Esophagus muscularis mucosa (tissue), 4 donors: ENCODE data around the gene NPIPB8. TPM values are rescaled to one million over a fixed set of nuclear protein-coding genes. Genes with fewer than 3 reads are reported as not detected.
"Not testable (repeated sequence)": the region's sequence is repeated elsewhere in the genome, so short reads cannot be mapped to it uniquely, and the experiment has no call there.

Source experiments
- DNase-seq: peaks from one replicate; pipeline ENCODE4 v3.0.0-alpha.2; 2017; ENCODE audit errors: extremely low spot score
- H3K27ac ChIP-seq, 4 donors: fragments of 200-600 bp; sonication (generic); replicated peaks in 1 of 4; 1 replicate in 3 of 4; 2 replicates in 1 of 4; pipeline ENCODE4 v1.5.1; 2016 to 2019; ENCODE audit warnings: mild to moderate bottlenecking in 1 of 4
- H3K27me3 ChIP-seq, 4 donors: fragments of 200-600 bp; sonication (generic); one replicate each; pipeline versions ENCODE4 v1.5.1 to v1.6.0; 2016 to 2019
- H3K36me3 ChIP-seq, 4 donors: fragments of 200-600 bp; sonication (generic); one replicate each; pipeline ENCODE4 v1.5.1; 2016 to 2019
- H3K4me1 ChIP-seq, 4 donors: fragments of 200-600 bp; sonication (generic); one replicate each; pipeline ENCODE4 v1.5.1; 2016 to 2019
- H3K4me3 ChIP-seq, 4 donors: fragments of 200-600 bp; sonication (generic); 1 replicate in 2 of 4; 2 replicates in 2 of 4; pipeline ENCODE4 v1.5.1; 2016 to 2019; ENCODE audit warnings: mild to moderate bottlenecking in 4 of 4, moderate library complexity in 1 of 4
- H3K9me3 ChIP-seq, 4 donors: fragments of 200-600 bp; sonication (generic); 1 replicate in 3 of 4; 2 replicates in 1 of 4; pipeline ENCODE4 v1.5.1; 2016 to 2019
- CTCF ChIP-seq, 3 experiments: fragments of 200-600 bp in 2 of 3; fragments of 450-650 bp in 1 of 3; sonication (generic) in 2 of 3; IDR thresholded peaks; one replicate each; pipeline ENCODE4 v1.5.1; 2017 to 2019; ENCODE audit warnings: antibody characterized with exemption in 3 of 3, mild to moderate bottlenecking in 2 of 3, moderate library complexity in 1 of 3
- EP300 ChIP-seq: sonication (generic); formaldehyde crosslinking; IDR thresholded peaks from one replicate; pipeline ENCODE4 v1.6.1; 2017; ENCODE audit warnings: antibody characterized with exemption
- POLR2A ChIP-seq: fragments of 450-650 bp; IDR thresholded peaks from one replicate; pipeline ENCODE4 v1.6.1; 2017; ENCODE audit warnings: antibody characterized with exemption, moderate library complexity, mild to moderate bottlenecking, low read depth
- POLR2AphosphoS5 ChIP-seq, 2 donors: sonication (generic); formaldehyde crosslinking; IDR thresholded peaks; one replicate each; pipeline ENCODE4 v1.6.1; 2017; ENCODE audit warnings: antibody characterized with exemption in 2 of 2
- WGBS: methylation state at CpG from one replicate; pipeline ENCODE4 v1.1.5; 2018; 5-methylcytosine and 5-hydroxymethylcytosine counted together
- intact Hi-C: fragments of 100-400 bp; cut with DNase I; formaldehyde crosslinking; loops from one replicate; pipeline ENCODE4 v1.15.1; 2023
- total RNA-seq, 4 donors: library from RNA; depleted of rRNA; stranded (reverse); fragments of >200 nt; gene quantifications; one replicate each; pipeline versions ENCODE4 v1.1.0 to v1.2.1, GENCODE V29; 2016

NPIPB8 gene
- total RNA-seq, 4 donors from 2014 or later, result not detected

- no peak for DNase-seq
- WGBS, result 80% methylated on average over 7 of the region's 7 CpGs
- intact Hi-C loops, result no loop called here
- Histone ChIP-seq H3K4me3 (no peak overlapping the region), H3K27me3 (peaks cover 0 to 9% (median 0%) of the 10 kb centered on the region in 4 donors), H3K9me3 (no peaks in the 10 kb centered on the region), H3K27ac (no peak overlapping the region), H3K36me3 (peaks cover 0 to 4% (median 0%) of the 10 kb centered on the region in 4 donors), H3K4me1 (peaks cover 3 to 14% (median 13%) of the 10 kb centered on the region in 4 donors)
- TF ChIP-seq POLR2AphosphoS5 (IDR thresholded peaks at IDR 0.05) (no peak), CTCF (IDR thresholded peaks at IDR 0.05) (no peak), EP300 (no peak), POLR2A (no peak)
Measured at GRCh38 chr16:28621481-28622155, 16.2 kb upstream of the NPIPB8 start.

- H3K9me3 ChIP-seq, H3K36me3 ChIP-seq, intact Hi-C loops, H3K27me3 ChIP-seq, DNase-seq: not testable (repeated sequence)
- peak overlapping the region in 2 of 4 donors; percentile 51 to 62 for H3K27ac ChIP-seq
- peaks cover 3 to 14% (median 13%) of the 10 kb centered on the region in 4 donors for H3K4me1 ChIP-seq
- 59% methylated on average over 19 of the region's 24 CpGs for WGBS
- H3K4me3 ChIP-seq, result peak overlapping the region; percentile 52 to 60 (median 54)
Measured at GRCh38 chr16:28622532-28623171, 15.2 kb upstream of the NPIPB8 start.

- no peak for DNase-seq
Measured at GRCh38 chr16:28623172-28623711, 14.6 kb upstream of the NPIPB8 start.

GRCh38 chr16:28630905-28631304, 7.0 kb upstream of the NPIPB8 start:
- WGBS, result 83% methylated on average over 3 of the region's 5 CpGs
- intact Hi-C loops, H3K4me3 ChIP-seq, H3K27ac ChIP-seq, DNase-seq, H3K27me3 ChIP-seq, H3K36me3 ChIP-seq, H3K4me1 ChIP-seq, H3K9me3 ChIP-seq: not testable (repeated sequence)

More at GRCh38 chr16:28623172-28623711, 14.6 kb upstream of the NPIPB8 start:
- Histone ChIP-seq H3K9me3 (no peaks in the 10 kb centered on the region), H3K27me3 (peaks cover 0 to 9% (median 0%) of the 10 kb centered on the region in 4 donors), H3K4me1 (peaks cover 3 to 14% (median 13%) of the 10 kb centered on the region in 4 donors), H3K36me3 (peaks cover 0 to 4% (median 0%) of the 10 kb centered on the region in 4 donors), H3K27ac (peak overlapping the region in 2 of 4 donors; percentile 51 to 62), H3K4me3 (peak overlapping the region; percentile 52 to 60 (median 54))
- intact Hi-C loops, result no loop called here
- 4% methylated on average over 34 of the region's 68 CpGs for WGBS
- TF ChIP-seq POLR2AphosphoS5 (IDR thresholded peaks at IDR 0.05), result peak in 1 of 2 donors; percentile 20
- no peak for TF ChIP-seq POLR2A

GRCh38 chr16:28636093-28636823, 1.6 kb upstream of the NPIPB8 start:
- H3K4me1 ChIP-seq, H3K27ac ChIP-seq, H3K9me3 ChIP-seq, H3K36me3 ChIP-seq, H3K27me3 ChIP-seq, intact Hi-C loops, H3K4me3 ChIP-seq, DNase-seq: not testable (repeated sequence)
- 46% methylated on average over 4 of the region's 5 CpGs for WGBS

GRCh38 chr16:28638359-28638758, 494 bp downstream of the NPIPB8 start:
- H3K9me3 ChIP-seq, intact Hi-C loops, H3K4me1 ChIP-seq, H3K27ac ChIP-seq, DNase-seq, H3K36me3 ChIP-seq, H3K4me3 ChIP-seq, H3K27me3 ChIP-seq: not testable (repeated sequence)
- WGBS, result no CpG with 5 or more reads among the region's 5 CpGs

GRCh38 chr16:28639959-28640358, 2.1 kb downstream of the NPIPB8 start:
- WGBS, result 100% methylated on average over 1 of the region's 2 CpGs
- H3K9me3 ChIP-seq, intact Hi-C loops, H3K4me1 ChIP-seq, H3K27ac ChIP-seq, H3K36me3 ChIP-seq, DNase-seq, H3K27me3 ChIP-seq, H3K4me3 ChIP-seq: not testable (repeated sequence)

GRCh38 chr16:28666264-28666663, 28.4 kb downstream of the NPIPB8 start:
- H3K27me3 ChIP-seq, H3K4me3 ChIP-seq, H3K27ac ChIP-seq, H3K9me3 ChIP-seq, DNase-seq, H3K36me3 ChIP-seq, intact Hi-C loops, H3K4me1 ChIP-seq: not testable (repeated sequence)
- 93% methylated on average over 11 of the region's 25 CpGs for WGBS

GRCh38 chr16:28667480-28667879, 29.6 kb downstream of the NPIPB8 start:
- intact Hi-C loops, H3K27ac ChIP-seq, H3K9me3 ChIP-seq, H3K36me3 ChIP-seq, DNase-seq, H3K4me1 ChIP-seq, H3K4me3 ChIP-seq, H3K27me3 ChIP-seq: not testable (repeated sequence)
- no CpG with 5 or more reads among the region's 7 CpGs for WGBS

- H3K27me3 ChIP-seq, H3K27ac ChIP-seq, H3K4me1 ChIP-seq, H3K4me3 ChIP-seq, H3K9me3 ChIP-seq, H3K36me3 ChIP-seq, DNase-seq, intact Hi-C loops: not testable (repeated sequence)
- WGBS, result no CpG with 5 or more reads among the region's 4 CpGs
Measured at GRCh38 chr16:28668199-28668598, 30.3 kb downstream of the NPIPB8 start.
